HG03342 (cell line): ENCODE results near the gene TRIM28.

ENCODE experiments used
- ATAC-seq: cut with Tn5 transposase; IDR thresholded peaks from one replicate; pipeline ENCODE4 v1.9.1; 2021; ENCODE audit warnings: mild to moderate bottlenecking, moderate library complexity; ENCODE audit not compliant: unreplicated experiment

TRIM28 gene

DNA sequence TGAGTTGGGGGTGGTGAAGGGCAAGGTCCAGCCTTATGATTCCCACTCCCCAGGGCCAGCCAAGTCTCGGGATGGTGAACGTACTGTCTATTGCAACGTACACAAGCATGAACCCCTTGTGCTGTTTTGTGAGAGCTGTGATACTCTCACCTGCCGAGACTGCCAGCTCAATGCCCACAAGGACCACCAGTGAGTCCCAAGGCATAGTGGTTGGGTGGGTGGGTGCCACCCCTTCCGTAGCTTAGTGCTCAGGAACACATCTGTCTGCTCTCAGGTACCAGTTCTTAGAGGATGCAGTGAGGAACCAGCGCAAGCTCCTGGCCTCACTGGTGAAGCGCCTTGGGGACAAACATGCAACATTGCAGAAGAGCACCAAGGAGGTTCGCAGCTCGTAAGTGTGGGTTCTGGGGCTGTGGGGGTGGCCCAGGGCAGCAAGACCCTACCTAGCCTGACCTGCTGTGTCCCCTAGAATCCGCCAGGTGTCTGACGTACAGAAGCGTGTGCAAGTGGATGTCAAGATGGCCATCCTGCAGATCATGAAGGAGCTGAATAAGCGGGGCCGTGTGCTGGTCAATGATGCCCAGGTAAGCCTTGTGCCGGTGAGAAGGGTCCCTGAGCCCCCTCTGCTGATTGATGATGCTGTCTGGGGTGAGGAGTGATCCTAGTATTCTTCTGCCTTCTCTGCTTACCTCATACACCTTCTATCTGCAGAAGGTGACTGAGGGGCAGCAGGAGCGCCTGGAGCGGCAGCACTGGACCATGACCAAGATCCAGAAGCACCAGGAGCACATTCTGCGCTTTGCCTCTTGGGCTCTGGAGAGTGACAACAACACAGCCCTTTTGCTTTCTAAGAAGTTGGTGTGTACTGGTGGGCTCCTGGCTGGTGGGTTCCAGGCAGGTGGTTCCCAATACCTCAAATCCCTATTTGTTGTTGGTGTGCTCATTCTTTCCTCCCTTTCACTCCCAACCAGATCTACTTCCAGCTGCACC, 3.8 kb downstream of the TRIM28 start:
- no peak for ATAC-seq

DNA sequence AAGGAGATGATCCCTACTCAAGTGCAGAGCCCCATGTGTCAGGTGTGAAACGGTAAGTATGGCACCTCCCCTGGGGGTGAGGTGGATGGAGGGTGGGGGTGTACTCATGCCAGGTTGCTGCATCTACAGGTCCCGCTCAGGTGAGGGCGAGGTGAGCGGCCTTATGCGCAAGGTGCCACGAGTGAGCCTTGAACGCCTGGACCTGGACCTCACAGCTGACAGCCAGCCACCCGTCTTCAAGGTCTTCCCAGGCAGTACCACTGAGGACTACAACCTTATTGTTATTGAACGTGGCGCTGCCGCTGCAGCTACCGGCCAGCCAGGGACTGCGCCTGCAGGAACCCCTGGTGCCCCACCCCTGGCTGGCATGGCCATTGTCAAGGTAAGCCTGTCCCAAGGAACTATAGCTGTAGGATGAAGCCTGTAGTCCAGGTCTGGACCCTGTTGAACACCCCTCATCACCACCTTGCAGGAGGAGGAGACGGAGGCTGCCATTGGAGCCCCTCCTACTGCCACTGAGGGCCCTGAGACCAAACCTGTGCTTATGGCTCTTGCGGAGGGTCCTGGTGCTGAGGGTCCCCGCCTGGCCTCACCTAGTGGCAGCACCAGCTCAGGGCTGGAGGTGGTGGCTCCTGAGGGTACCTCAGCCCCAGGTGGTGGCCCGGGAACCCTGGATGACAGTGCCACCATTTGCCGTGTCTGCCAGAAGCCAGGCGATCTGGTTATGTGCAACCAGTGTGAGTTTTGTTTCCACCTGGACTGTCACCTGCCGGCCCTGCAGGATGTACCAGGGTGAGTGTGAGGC, 5.2 kb downstream of the TRIM28 start:
- ATAC-seq: no peak

DNA sequence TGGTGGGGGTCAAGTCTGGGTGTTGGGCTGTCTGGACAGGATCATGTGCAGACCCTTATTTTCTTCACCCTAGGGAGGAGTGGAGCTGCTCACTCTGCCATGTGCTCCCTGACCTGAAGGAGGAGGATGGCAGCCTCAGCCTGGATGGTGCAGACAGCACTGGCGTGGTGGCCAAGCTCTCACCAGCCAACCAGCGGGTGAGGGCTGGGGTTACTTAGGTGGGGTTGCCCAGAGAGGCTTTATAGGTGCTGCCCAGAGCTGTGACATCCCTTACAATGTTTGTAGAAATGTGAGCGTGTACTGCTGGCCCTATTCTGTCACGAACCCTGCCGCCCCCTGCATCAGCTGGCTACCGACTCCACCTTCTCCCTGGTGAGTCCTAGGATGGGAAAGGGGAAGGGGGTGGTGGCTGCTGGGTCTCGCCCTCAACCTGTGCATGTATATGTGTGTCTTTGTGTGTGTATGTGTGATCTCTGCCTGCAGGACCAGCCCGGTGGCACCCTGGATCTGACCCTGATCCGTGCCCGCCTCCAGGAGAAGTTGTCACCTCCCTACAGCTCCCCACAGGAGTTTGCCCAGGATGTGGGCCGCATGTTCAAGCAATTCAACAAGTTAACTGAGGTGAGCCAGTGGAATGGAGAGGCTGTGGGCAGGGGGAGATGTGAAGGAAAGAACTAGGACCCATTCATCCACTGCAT, 5.9 kb downstream of the TRIM28 start:
- ATAC-seq: no peak

DNA sequence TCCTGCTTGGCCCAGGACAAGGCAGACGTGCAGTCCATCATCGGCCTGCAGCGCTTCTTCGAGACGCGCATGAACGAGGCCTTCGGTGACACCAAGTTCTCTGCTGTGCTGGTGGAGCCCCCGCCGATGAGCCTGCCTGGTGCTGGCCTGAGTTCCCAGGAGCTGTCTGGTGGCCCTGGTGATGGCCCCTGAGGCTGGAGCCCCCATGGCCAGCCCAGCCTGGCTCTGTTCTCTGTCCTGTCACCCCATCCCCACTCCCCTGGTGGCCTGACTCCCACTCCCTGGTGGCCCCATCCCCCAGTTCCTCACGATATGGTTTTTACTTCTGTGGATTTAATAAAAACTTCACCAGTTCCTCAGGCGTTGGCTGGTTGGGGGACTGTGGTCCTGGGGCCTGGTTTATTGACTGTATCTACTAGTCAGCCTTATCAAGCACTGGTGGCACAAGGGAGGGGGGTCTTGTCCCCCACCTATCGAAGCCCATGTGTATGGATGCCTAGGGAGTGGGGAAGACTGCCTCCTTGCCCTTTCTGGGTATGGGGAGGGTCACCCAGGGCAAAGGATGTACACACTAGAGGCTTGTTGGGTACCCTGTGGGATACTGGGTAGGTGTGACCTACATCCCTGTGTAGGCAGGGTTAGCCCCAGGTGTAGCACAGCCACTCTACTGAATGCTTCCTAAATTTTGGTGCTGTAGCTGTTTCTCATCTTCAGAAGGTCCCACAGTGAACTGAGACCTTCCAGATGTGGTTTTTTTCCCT, 6.7 kb downstream of the TRIM28 start:
- no peak for ATAC-seq

DNA sequence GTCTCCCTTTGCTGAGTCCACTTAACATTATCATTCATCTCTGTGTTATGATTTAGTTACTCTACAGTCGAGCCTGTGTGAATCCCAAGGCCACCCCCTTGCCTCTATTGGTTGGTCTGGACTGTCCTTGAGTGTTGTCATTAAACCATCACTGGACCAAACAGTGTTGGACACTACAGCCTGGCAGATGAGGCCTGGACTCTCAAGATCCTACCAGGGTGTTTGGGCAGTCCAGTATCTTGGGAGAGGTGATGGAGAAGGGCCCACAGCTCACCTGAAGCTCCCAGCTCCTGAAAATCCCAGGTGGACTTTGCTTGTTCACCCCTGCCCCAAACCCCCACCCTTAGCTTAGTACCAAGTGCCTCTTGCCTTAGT, 7.2 kb downstream of the TRIM28 start:
- ATAC-seq: no peak

GRCh38 chr19:58551577-58552471, 8.0 kb downstream of the TRIM28 start:
- ATAC-seq: no peak

DNA sequence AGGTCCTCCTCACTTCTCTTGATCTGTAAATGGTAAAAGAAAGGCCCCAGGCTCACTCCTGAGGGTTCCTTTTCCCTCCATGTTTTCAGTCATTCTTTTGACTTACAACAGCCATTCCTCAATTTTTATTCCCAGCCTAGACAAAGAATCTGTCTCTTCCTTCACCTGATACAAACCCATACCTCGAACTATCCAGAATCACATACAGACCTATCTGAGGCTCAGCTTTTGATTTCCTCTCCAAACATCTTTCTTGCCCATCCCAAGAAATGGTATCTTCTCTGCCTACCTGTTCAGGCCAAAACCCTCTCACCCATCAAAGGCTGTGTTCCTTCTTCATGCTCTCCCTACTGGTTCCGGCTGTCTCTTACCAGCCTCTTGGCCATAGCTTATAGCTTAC, 8.8 kb downstream of the TRIM28 start:
- no peak for ATAC-seq

- no peak for ATAC-seq
Observed at GRCh38 chr19:58553799-58554493, 10.1 kb downstream of the TRIM28 start.

GRCh38 chr19:58554494-58555368, 10.9 kb downstream of the TRIM28 start, which contains the start of gene CHMP2A:
Gene CHMP2A, minus strand, starts transcription at chr19:58555105. Its CDS starts 893 bp downstream, at chr19:58554212.
- ATAC-seq: peak; percentile 26

GRCh38 chr19:58555369-58555885, 11.6 kb downstream of the TRIM28 start:
- ATAC-seq: no peak

DNA sequence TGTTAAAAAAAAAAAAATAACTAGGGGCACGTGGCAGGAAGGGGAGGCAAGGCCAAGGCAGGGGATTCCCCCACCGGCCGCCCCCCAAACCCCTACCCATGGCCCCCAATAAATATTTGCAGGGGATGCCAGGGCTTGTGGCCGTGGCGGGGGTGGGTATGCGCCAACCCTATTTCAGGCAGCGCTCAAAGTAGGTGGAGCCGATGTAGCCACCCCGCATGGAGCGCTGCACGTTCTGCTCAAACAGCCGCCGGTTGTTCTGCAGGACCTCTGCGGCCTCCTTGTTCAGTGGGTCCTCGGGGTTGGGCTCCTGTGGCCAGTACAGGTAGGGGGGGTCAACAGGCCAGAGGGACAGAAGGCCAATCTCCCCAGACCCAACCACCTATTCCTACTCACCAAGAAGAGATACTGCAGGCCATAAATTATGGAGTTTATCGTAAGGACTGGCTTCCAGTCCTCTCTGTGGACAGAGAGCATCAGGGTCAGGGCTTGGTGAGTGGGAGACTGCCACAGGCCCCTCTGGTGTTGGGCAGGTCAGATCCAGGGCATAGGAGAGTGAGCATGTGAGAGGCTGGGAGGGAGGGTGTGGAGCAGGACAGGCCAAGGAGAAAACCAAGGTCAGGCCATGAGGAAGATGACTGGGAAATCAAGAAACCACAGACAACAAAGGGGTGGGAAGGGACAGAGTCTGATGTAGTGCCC, 12.2 kb downstream of the TRIM28 start:
- ATAC-seq: no peak

DNA sequence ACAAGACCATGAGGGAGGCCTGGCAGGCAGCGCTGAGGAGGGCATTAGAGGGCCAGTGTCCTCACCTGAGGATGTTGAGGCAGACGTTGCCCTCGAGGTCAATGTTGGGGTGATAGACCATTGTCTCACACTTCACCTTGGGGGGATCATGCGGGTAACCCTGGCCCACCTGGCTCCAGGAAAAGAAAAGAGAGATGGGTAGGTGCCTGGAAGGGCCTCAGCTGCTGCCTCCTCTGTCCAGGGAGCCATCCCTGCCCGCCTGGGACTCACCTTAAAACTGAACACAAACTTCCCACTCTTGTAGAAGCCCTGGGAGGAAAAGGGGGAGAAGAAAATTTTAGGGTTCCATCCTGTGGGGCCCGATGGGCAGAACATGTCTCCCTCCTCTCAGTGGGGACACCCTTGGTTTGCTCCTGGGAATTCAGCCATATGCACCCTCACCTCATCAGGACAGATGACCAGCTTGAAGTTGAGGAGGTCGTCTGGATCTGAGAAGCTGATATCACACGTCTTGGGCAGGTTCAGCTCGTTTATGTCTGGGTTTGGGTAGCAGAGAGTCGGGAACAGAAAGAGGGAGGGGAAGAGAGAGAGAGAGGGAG, 12.9 kb downstream of the TRIM28 start:
- no peak for ATAC-seq

DNA sequence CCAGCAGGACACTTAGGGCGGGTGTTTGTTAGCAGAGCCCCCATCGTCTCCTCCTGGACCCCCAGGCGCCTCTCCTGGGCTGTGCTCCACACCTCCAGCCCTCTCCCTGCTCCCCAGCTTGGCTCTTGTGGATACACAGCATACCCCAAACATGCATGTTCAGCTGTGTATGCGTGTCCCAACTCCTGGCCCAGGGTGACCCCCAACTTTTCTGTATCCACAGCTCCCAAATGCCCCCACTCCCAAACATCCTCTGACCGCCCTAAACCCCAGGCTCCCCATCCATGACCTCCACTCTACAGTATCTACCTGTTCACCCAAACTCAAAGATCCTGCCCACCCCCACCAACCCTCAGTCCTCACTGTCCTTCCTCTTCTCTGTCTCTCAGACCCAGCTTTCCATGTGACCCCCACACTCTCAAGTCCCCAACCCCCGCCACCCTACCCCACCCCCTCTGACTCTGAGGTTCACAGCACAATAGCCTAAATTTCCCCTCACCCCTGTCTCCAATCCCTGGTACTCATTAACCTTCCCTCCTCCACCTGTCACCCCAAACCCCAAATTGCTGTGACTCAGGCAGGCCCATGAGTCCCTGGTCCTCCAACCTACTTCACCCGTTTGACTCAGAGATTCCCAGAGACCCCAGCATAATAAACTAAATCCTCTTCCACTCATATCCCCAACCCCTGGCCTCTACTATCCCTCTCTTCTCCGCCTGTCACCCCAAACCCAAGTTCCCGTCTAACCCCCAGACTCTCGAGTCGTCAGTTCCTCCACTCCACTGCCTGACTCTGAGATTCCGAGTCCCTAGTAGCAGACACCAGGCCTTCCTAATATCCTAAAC, 13.6 kb downstream of the TRIM28 start:
- no peak for ATAC-seq

DNA sequence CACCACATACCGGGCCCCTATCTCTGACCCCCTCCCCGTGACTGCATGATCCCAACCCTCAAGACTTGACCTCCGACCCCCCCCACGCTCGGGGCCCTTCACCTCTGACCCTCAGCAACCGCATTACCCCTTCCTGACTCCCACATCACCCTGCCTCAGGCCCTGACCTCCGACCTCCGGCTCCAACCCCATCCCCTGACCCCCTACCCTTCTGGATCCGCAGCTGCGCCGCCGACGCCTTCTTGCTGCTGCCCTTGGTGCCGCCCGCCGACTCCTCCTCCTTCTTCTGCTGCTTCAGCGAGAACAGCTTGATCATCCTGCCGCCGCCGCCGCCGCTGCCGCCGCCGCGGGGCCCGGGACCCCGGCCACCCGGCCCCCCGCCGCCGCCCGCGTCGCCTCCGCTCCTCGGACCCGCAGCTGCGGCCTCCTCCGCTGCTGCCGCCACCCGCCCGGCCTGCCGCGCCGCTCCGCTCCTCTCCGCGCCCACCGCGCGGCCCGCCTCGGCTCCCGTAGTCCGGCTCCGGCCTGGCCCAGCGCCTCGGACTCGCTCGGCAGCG, 14.3 kb downstream of the TRIM28 start, which contains the start of gene UBE2M:
UBE2M (minus strand) TSS at position 546 of the 557 bp plus-strand sequence; CDS start at position 316, 230 bp downstream.
- no peak for ATAC-seq

DNA sequence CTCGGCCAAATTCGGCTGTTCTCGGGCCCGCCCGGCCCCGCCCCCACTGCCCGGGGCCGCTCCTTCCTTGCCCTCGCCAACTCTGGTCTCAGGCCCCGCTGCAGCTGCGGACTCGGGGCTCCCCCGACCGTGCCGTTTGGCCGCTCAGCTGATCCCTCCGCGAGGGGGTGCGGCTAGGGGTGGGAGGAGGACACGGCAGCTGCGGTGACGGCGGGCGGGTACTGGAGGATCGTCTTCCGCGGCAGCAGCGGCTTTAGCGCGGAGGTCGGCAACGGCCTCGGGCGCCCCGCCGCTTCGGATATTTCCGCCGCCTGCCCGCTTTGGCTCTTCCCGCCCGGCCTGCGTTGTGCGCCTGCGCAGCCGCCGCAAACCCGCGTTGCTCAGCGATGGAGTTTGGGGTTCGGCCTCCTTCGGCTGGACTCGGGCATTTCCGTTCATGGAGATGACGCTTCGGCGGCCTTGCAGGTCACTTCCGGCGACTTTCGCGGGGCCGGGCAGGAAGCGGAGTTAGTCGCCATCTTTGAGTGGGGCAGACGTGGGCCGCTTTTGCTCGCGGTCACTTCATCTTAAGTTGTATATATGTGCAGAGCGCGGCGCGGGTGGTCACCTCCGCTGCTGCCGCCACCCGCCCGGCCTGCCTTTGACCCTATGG, 14.9 kb downstream of the TRIM28 start:
- ATAC-seq: peak; percentile 45
